ENCODE results near the gene ARMC2. TPM values are rescaled to one million over a fixed set of nuclear protein-coding genes. Genes with fewer than 3 reads are reported as not detected.
A peak's percentile ranks its signal among the peaks of the same experiment; 100 is the strongest.

The ARMC2 gene
- total RNA-seq, 1 experiment from 2014 or later = 3.2 TPM

- Mint-ChIP-seq H3K4me1 (ENCODE audit: insufficient read depth, unreplicated experiment) (peaks cover 30% of the 10 kb centered on the region), H3K36me3 (ENCODE audit: insufficient read depth, unreplicated experiment) (no peaks in the 10 kb centered on the region), H3K9me3 (ENCODE audit: unreplicated experiment) (no peaks in the 10 kb centered on the region), H3K27ac (ENCODE audit: low read depth, unreplicated experiment) (no peak overlapping the region), H3K4me3 (ENCODE audit: unreplicated experiment) (no peak overlapping the region), H3K27me3 (ENCODE audit: insufficient read depth, unreplicated experiment) (no peaks in the 10 kb centered on the region)
- intact Hi-C loops (cut with micrococcal nuclease) = no loop called here
- POLR2A ChIA-PET = interaction anchor here (0.5 to 2.6 kb wide), 7 partner anchors 15 to 291 kb away, joined by 3 to 21 read pairs (median 4); partner anchors contain the start of genes ARMC2 and FOXO3
- no peak for TF ChIP-seq CTCF (IDR thresholded peaks at IDR 0.05; ENCODE audit: unreplicated experiment)
- BruUV-seq (replicated peaks) = no TSS peak
- DNase-seq (ENCODE audit: unreplicated experiment) = no peak
- CTCF ChIA-PET = interaction anchor here (0.7 to 1.4 kb wide), 7 partner anchors 60 to 640 kb away, joined by 3 to 4 read pairs (median 3); no protein-coding TSS in a partner anchor
Observed at GRCh38 chr6:108832738-108833137, 15.5 kb upstream of the ARMC2 start.

GRCh38 chr6:108835218-108835850, 12.9 kb upstream of the ARMC2 start:
- ChIA-PET POLR2A (interaction anchor here (0.7 to 1.3 kb wide), 6 partner anchors 13 to 276 kb away, joined by 3 to 10 read pairs (median 4); partner anchors contain the start of genes ARMC2 and FOXO3), CTCF (interaction anchor here (0.6 to 2.2 kb wide), 30 partner anchors 11 to 1375 kb away, joined by 3 to 25 read pairs (median 4); partner anchors contain the start of gene ARMC2)
- no peaks in the 10 kb centered on the region for H3K27me3 Mint-ChIP-seq (ENCODE audit: insufficient read depth, unreplicated experiment)
- no peaks in the 10 kb centered on the region for H3K9me3 Mint-ChIP-seq (ENCODE audit: unreplicated experiment)
- H3K4me3 Mint-ChIP-seq (ENCODE audit: unreplicated experiment) = no peak overlapping the region
- H3K27ac Mint-ChIP-seq (ENCODE audit: low read depth, unreplicated experiment) = no peak overlapping the region
- peak; percentile 94 for TF ChIP-seq CTCF (IDR thresholded peaks at IDR 0.05; ENCODE audit: unreplicated experiment)
- BruUV-seq (replicated peaks) = no TSS peak
- H3K36me3 Mint-ChIP-seq (ENCODE audit: insufficient read depth, unreplicated experiment) = no peaks in the 10 kb centered on the region
- intact Hi-C loops (cut with micrococcal nuclease) = loop anchor here (1.0 to 2.0 kb wide), 6 partner anchors 53 to 293 kb away; no protein-coding TSS in a partner anchor
- DNase-seq (ENCODE audit: unreplicated experiment) = peak; percentile 78
- peaks cover 34% of the 10 kb centered on the region for H3K4me1 Mint-ChIP-seq (ENCODE audit: insufficient read depth, unreplicated experiment)

- Mint-ChIP-seq H3K4me1 (ENCODE audit: insufficient read depth, unreplicated experiment) (peaks cover 33% of the 10 kb centered on the region), H3K27ac (ENCODE audit: low read depth, unreplicated experiment) (no peak overlapping the region), H3K4me3 (ENCODE audit: unreplicated experiment) (no peak overlapping the region), H3K36me3 (ENCODE audit: insufficient read depth, unreplicated experiment) (no peaks in the 10 kb centered on the region), H3K9me3 (ENCODE audit: unreplicated experiment) (no peaks in the 10 kb centered on the region), H3K27me3 (ENCODE audit: insufficient read depth, unreplicated experiment) (no peaks in the 10 kb centered on the region)
- TF ChIP-seq CTCF (IDR thresholded peaks at IDR 0.05; ENCODE audit: unreplicated experiment) = no peak
- no TSS peak for BruUV-seq (replicated peaks)
- ChIA-PET CTCF (interaction anchor here (0.6 to 2.2 kb wide), 30 partner anchors 9 to 1376 kb away, joined by 3 to 25 read pairs (median 4); partner anchors contain the start of gene ARMC2), POLR2A (interaction anchor here (0.6 to 1.3 kb wide), 5 partner anchors 53 to 276 kb away, joined by 3 to 10 read pairs (median 3); partner anchors contain the start of gene FOXO3)
- intact Hi-C loops (cut with micrococcal nuclease) = no loop called here
- no peak for DNase-seq (ENCODE audit: unreplicated experiment)
Observed at GRCh38 chr6:108836061-108836460, 12.2 kb upstream of the ARMC2 start.

- Mint-ChIP-seq H3K4me1 (ENCODE audit: insufficient read depth, unreplicated experiment) (peaks cover 23% of the 10 kb centered on the region), H3K36me3 (ENCODE audit: insufficient read depth, unreplicated experiment) (no peaks in the 10 kb centered on the region), H3K27ac (ENCODE audit: low read depth, unreplicated experiment) (peak overlapping the region; percentile 56), H3K4me3 (ENCODE audit: unreplicated experiment) (no peak overlapping the region), H3K27me3 (ENCODE audit: insufficient read depth, unreplicated experiment) (no peaks in the 10 kb centered on the region), H3K9me3 (ENCODE audit: unreplicated experiment) (no peaks in the 10 kb centered on the region)
- peak; percentile 20 for DNase-seq (ENCODE audit: unreplicated experiment)
- intact Hi-C loops (cut with micrococcal nuclease) = no loop called here
- POLR2A ChIA-PET = interaction anchor here (0.6 to 1.5 kb wide), 4 partner anchors 11 to 520 kb away, joined by 3 to 4 read pairs (median 3); partner anchors contain the start of genes ARMC2 and FOXO3
- no TSS peak for BruUV-seq (replicated peaks)
- CTCF ChIA-PET = interaction anchor here (0.6 to 1.1 kb wide), 8 partner anchors 52 to 295 kb away, joined by 3 to 6 read pairs (median 3); no protein-coding TSS in a partner anchor
- no peak for TF ChIP-seq CTCF (IDR thresholded peaks at IDR 0.05; ENCODE audit: unreplicated experiment)
Observed at GRCh38 chr6:108837236-108837971, 10.8 kb upstream of the ARMC2 start.

Measured in MCF 10A (cell line).